Lung (tissue), 12 donors: ENCODE results near the gene WSB1. TPM values are rescaled to one million over a fixed set of nuclear protein-coding genes. Genes with fewer than 3 reads are reported as not detected.

Source experiments
- ATAC-seq: fragments of 200-7000 bp; cut with Tn5 transposase; one replicate; pipeline ENCODE4 v1.9.1; 2020; ENCODE audit warnings: moderate number of reproducible peaks; ENCODE audit not compliant: insufficient read depth, low FRiP score
- DNase-seq, 3 donors: peaks; one replicate each; pipeline ENCODE4 v3.0.0-alpha.2; 2013 to 2017
- H3K27ac ChIP-seq, 2 donors: one replicate each; pipeline ENCODE4 v1.5.1; 2013; ENCODE audit warnings: mild to moderate bottlenecking in 2 of 2, moderate library complexity in 2 of 2, control low read depth in 1 of 2, inconsistent platforms in 1 of 2, low read depth in 1 of 2, low read length in 1 of 2
- H3K27me3 ChIP-seq, 3 donors: one replicate each; pipeline ENCODE4 v1.5.1; 2013; ENCODE audit warnings: low read length in 2 of 3; ENCODE audit not compliant: control insufficient read depth in 3 of 3, insufficient read depth in 3 of 3
- H3K36me3 ChIP-seq, 4 donors: one replicate each; pipeline ENCODE4 v1.5.1; 2013; ENCODE audit warnings: low read length in 4 of 4, mild to moderate bottlenecking in 1 of 4, moderate library complexity in 1 of 4; ENCODE audit not compliant: control insufficient read depth in 4 of 4, insufficient read depth in 4 of 4
- H3K4me1 ChIP-seq, 5 donors: one replicate each; pipeline ENCODE4 v1.5.1; 2013; ENCODE audit warnings: low read length in 5 of 5, mild to moderate bottlenecking in 2 of 5, moderate library complexity in 1 of 5; ENCODE audit not compliant: control insufficient read depth in 5 of 5, insufficient read depth in 5 of 5
- H3K4me3 ChIP-seq: one replicate; pipeline ENCODE4 v1.5.1; 2013; ENCODE audit warnings: mild to moderate bottlenecking, control low read depth, moderate library complexity
- H3K9ac ChIP-seq, 2 donors: one replicate each; pipeline ENCODE4 v1.5.1; 2013; ENCODE audit warnings: low read length in 2 of 2, control low read depth in 1 of 2; ENCODE audit not compliant: insufficient read depth in 1 of 2
- H3K9me3 ChIP-seq, 4 donors: one replicate each; pipeline ENCODE4 v1.5.1; 2013; ENCODE audit warnings: low read length in 3 of 4, mild to moderate bottlenecking in 1 of 4, moderate library complexity in 1 of 4; ENCODE audit not compliant: control insufficient read depth in 4 of 4, insufficient read depth in 3 of 4
- WGBS, 2 donors: extraction: QIAGEN DNeasy Blood & Tissue Kit; methylation state at CpG; one replicate each; pipeline ENCODE4 v1.1.7; 2013; 5-methylcytosine and 5-hydroxymethylcytosine counted together
- polyA plus RNA-seq, 2 donors: library from polyadenylated mRNA; stranded (reverse); fragments of 200-250 nt; gene quantifications; one replicate each; pipeline ENCODE4 v1.2.1, GENCODE V29; 2013
- total RNA-seq, 2 donors: library from RNA; depleted of rRNA in 1 of 2; stranded (reverse); fragments of >200 nt in 1 of 2; gene quantifications; one replicate each; pipeline ENCODE4 v1.2.1, GENCODE V29; 2014 to 2021
- TF ChIP-seq, protein P1 (sequence below): IDR thresholded peaks from 2 replicates; pipeline ENCODE4 v1.5.1; 2012; ENCODE audit warnings: mild to moderate bottlenecking; ENCODE audit errors: control extremely low read depth, extremely low read depth
- donor health status: control.
- donor health status: control.
- donor health status: Bipolar disorder and iron deficiency.
- donor health status: healthy.
- donor health status: DM: yes; HTN: yes; CAD: no.

Gene WSB1
- total and polyA plus RNA-seq, 4 donors = 181 to 748 (median 268) TPM

DNA sequence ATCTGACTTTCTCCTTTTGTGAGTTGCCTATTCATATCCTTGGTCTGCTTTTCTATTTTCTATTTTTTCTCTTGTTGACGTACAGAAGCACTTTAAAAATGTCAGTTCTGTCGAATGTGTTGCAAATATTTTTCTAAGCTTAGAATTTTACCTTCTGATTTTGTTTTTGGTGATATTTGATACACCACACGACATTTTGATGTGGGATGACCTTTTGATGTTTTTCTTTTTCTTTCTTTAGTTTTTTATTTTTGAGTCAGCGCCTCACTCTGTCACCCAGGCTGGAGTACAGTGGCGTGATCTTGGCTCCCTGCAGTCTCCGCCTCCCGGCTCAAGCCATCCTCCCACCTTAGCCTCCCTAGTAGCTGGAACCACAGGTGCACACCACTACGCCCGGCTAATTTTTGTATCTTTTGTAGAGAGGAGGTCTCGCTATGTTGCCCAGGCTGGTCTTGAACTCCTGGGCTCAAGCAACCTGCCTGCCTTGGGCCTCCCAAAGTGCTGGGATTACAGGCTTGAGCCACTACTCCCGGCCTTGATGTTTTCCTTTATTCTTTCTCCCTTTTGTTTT is 39.6 kb downstream of the WSB1 start:
- no peaks in the 10 kb centered on the region for H3K36me3 ChIP-seq
- H3K9me3 ChIP-seq = no peaks in the 10 kb centered on the region
- H3K4me3 ChIP-seq = peak overlapping the region; percentile 1
- DNase-seq (no peak), ATAC-seq (no peak)
- TF ChIP-seq, protein P1, sequence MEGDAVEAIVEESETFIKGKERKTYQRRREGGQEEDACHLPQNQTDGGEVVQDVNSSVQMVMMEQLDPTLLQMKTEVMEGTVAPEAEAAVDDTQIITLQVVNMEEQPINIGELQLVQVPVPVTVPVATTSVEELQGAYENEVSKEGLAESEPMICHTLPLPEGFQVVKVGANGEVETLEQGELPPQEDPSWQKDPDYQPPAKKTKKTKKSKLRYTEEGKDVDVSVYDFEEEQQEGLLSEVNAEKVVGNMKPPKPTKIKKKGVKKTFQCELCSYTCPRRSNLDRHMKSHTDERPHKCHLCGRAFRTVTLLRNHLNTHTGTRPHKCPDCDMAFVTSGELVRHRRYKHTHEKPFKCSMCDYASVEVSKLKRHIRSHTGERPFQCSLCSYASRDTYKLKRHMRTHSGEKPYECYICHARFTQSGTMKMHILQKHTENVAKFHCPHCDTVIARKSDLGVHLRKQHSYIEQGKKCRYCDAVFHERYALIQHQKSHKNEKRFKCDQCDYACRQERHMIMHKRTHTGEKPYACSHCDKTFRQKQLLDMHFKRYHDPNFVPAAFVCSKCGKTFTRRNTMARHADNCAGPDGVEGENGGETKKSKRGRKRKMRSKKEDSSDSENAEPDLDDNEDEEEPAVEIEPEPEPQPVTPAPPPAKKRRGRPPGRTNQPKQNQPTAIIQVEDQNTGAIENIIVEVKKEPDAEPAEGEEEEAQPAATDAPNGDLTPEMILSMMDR = no peak
- peak overlapping the region; percentile 78 to 98 for H3K27ac ChIP-seq
- H3K9ac ChIP-seq = peak overlapping the region; percentile 46 to 66
- WGBS, 2 donors = 59 to 60% methylated on average over 11 of the region's 11 CpGs
- H3K27me3 ChIP-seq = no peaks in the 10 kb centered on the region
- H3K4me1 ChIP-seq = peaks cover 0 to 10% (median 0%) of the 10 kb centered on the region in 5 donors

- H3K9ac ChIP-seq = no peak overlapping the region
- H3K27ac ChIP-seq = no peak overlapping the region
- no peak for DNase-seq
Observed at GRCh38 chr17:27336184-27336583, 42.3 kb downstream of the WSB1 start.

DNA sequence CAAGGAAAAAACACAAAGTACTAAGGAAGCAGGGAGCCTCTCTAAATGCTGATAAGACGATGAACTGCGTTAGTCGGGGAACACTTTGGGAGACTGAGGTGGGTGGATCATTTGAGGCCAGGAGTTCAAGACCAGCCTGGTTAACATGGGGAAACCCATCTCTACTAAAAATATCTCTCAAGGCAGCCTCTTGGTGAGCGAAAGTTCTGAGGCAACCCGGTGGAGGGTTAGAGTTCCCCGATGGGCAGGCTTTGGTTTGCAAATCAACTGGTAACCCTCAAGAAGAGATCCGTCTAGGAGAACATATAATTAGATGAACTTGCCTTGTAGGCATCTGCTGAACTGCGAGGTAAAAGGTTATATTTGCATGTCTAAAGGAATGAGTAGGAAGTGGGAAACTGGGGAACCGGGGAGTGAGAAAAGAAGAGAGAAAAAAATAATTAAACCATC is 44.6 kb downstream of the WSB1 start:
- DNase-seq = no peak
- TF ChIP-seq, protein P1 = no peak
- Histone ChIP-seq H3K4me1 (peaks cover 0 to 10% (median 6%) of the 10 kb centered on the region in 5 donors), H3K9ac (no peak overlapping the region), H3K9me3 (no peaks in the 10 kb centered on the region), H3K36me3 (no peaks in the 10 kb centered on the region), H3K27ac (no peak overlapping the region), H3K4me3 (no peak overlapping the region), H3K27me3 (no peaks in the 10 kb centered on the region)
- no peak for ATAC-seq
- 75 to 83% methylated on average over 9 of the region's 9 CpGs for WGBS, 2 donors

More at GRCh38 chr17:27336184-27336583, 42.3 kb downstream of the WSB1 start:
- Histone ChIP-seq H3K4me3 (no peak overlapping the region), H3K4me1 (peaks cover 0 to 16% (median 5%) of the 10 kb centered on the region in 5 donors), H3K36me3 (no peaks in the 10 kb centered on the region), H3K9me3 (no peaks in the 10 kb centered on the region), H3K27me3 (no peaks in the 10 kb centered on the region)
- 50 to 77% methylated on average over 3 of the region's 3 CpGs for WGBS, 2 donors
- no peak for ATAC-seq
- TF ChIP-seq, protein P1 = no peak
